WTC11 (cell line): ENCODE measurements around the gene DMRTB1. TPM values are rescaled to one million over a fixed set of nuclear protein-coding genes. Genes with fewer than 3 reads are reported as not detected.

ENCODE experiments used
- ATAC-seq: fragments of 200-7000 bp; cut with Tn5 transposase; 2 replicates; pipeline ENCODE4 v1.10.0; 2021; ENCODE audit warnings: mild to moderate bottlenecking, moderate library complexity
- CTCF ChIA-PET: fragments of 300-600 bp; sonication (Branson Sonifier 250); formaldehyde crosslinking; loops from one replicate; lab custom pipeline; 2021; ENCODE audit warnings: antibody characterized with exemption; lab: Charles Lee
- POLR2A ChIA-PET: fragments of 350-600 bp; sonication (Branson Sonifier 250); formaldehyde crosslinking; loops from one replicate; lab custom pipeline; 2021; ENCODE audit warnings: antibody characterized with exemption; lab: Charles Lee
- DNase-seq: peaks from one replicate; pipeline ENCODE4 v3.0.0; 2021; ENCODE audit warnings: low spot score
- H3K27ac Mint-ChIP-seq: 2 replicates; pipeline ENCODE4 v1.8.0; 2021; ENCODE audit warnings: mixed read lengths
- H3K27me3 Mint-ChIP-seq: 2 replicates; pipeline ENCODE4 v1.8.0; 2021; ENCODE audit warnings: low read depth, mild to moderate bottlenecking, moderate library complexity, mixed read lengths
- H3K36me3 Mint-ChIP-seq: 2 replicates; pipeline ENCODE4 v1.8.0; 2021; ENCODE audit warnings: mixed read lengths
- H3K4me1 Mint-ChIP-seq: 2 replicates; pipeline ENCODE4 v1.8.0; 2022; ENCODE audit warnings: mixed read lengths
- H3K4me3 Mint-ChIP-seq: 2 replicates; pipeline ENCODE4 v1.8.0; 2021; ENCODE audit warnings: mild to moderate bottlenecking, moderate library complexity, mixed read lengths
- H3K9me3 Mint-ChIP-seq: 2 replicates; pipeline ENCODE4 v1.8.0; 2021; ENCODE audit warnings: mixed read lengths
- ATF2 ChIP-seq: sonication (generic); formaldehyde crosslinking; IDR thresholded peaks from 2 replicates; pipeline ENCODE4 v1.8.1; 2022; ENCODE audit warnings: low read depth, missing genetic modification reagents, borderline replicate concordance
- CREM ChIP-seq: sonication (generic); formaldehyde crosslinking; IDR thresholded peaks from 2 replicates; pipeline ENCODE4 v1.8.1; 2022; ENCODE audit warnings: mild to moderate bottlenecking, missing genetic modification reagents, moderate library complexity
- ERG ChIP-seq: fragments of 250-450 bp; sonication (Bioruptor Pico); IDR thresholded peaks from 2 replicates; pipeline ENCODE4 v1.8.0; 2021; ENCODE audit warnings: mild to moderate bottlenecking
- ESRRA ChIP-seq: sonication (generic); formaldehyde crosslinking; IDR thresholded peaks from 2 replicates; pipeline ENCODE4 v1.8.1; 2022; ENCODE audit warnings: mild to moderate bottlenecking, missing genetic modification reagents, borderline replicate concordance
- FOXP1 ChIP-seq: sonication (generic); formaldehyde crosslinking; IDR thresholded peaks from 2 replicates; pipeline ENCODE4 v1.8.0; 2022; ENCODE audit warnings: missing genetic modification reagents, mild to moderate bottlenecking, moderate library complexity, borderline replicate concordance
- GRHL2 ChIP-seq: fragments of 250-450 bp; sonication (Bioruptor Pico); IDR thresholded peaks from 2 replicates; pipeline ENCODE4 v1.8.0; 2022; ENCODE audit warnings: mild to moderate bottlenecking, moderate library complexity; ENCODE audit not compliant: insufficient replicate concordance, severe bottlenecking
- GTF2I ChIP-seq: fragments of 250-450 bp; sonication (Bioruptor Pico); conservative IDR thresholded peaks from 2 replicates; pipeline ENCODE4 v1.4.0; 2021; ENCODE audit warnings: mild to moderate bottlenecking
- HMGA2 ChIP-seq: fragments of 250-450 bp; sonication (Bioruptor Pico); IDR thresholded peaks from 2 replicates; pipeline ENCODE4 v1.4.0; 2021; ENCODE audit warnings: mild to moderate bottlenecking, moderate library complexity
- MLX ChIP-seq: sonication (generic); formaldehyde crosslinking; IDR thresholded peaks from 2 replicates; pipeline ENCODE4 v1.8.1; 2023; ENCODE audit warnings: mild to moderate bottlenecking, missing genetic modification reagents, moderate library complexity
- MXD4 ChIP-seq: fragments of 250-450 bp; sonication (Bioruptor Pico); IDR thresholded peaks from 2 replicates; pipeline ENCODE4 v1.8.0; 2021; ENCODE audit warnings: mild to moderate bottlenecking, moderate library complexity, borderline replicate concordance
- MYBL2 ChIP-seq: sonication (generic); formaldehyde crosslinking; IDR thresholded peaks from 2 replicates; pipeline ENCODE4 v1.8.1; 2023; ENCODE audit warnings: mild to moderate bottlenecking, moderate library complexity, missing genetic modification reagents
- NFATC4 ChIP-seq: fragments of 250-450 bp; sonication (Bioruptor Pico); IDR thresholded peaks from 2 replicates; pipeline ENCODE4 v1.9.0; 2021; ENCODE audit warnings: mild to moderate bottlenecking
- OVOL2 ChIP-seq: fragments of 250-450 bp; sonication (Bioruptor Pico); IDR thresholded peaks from 2 replicates; pipeline ENCODE4 v1.9.0; 2021; ENCODE audit warnings: mild to moderate bottlenecking, borderline replicate concordance
- TEAD4 ChIP-seq: sonication (generic); formaldehyde crosslinking; IDR thresholded peaks from 2 replicates; pipeline ENCODE4 v1.8.0; 2022; ENCODE audit warnings: mild to moderate bottlenecking, missing genetic modification reagents
- TP53 ChIP-seq: sonication (generic); formaldehyde crosslinking; IDR thresholded peaks from 2 replicates; pipeline ENCODE4 v1.8.1; 2023; ENCODE audit warnings: mild to moderate bottlenecking, missing genetic modification reagents
- ZNF232 ChIP-seq: sonication (generic); formaldehyde crosslinking; IDR thresholded peaks from 2 replicates; pipeline ENCODE4 v1.8.0; 2022; ENCODE audit warnings: mild to moderate bottlenecking, missing genetic modification reagents
- ZNF396 ChIP-seq: fragments of 250-450 bp; sonication (Bioruptor Pico); IDR thresholded peaks from 2 replicates; pipeline ENCODE4 v1.8.0; 2021; ENCODE audit warnings: mild to moderate bottlenecking, moderate library complexity, borderline replicate concordance
- total RNA-seq: library from RNA; stranded (reverse); gene quantifications from 3 replicates; pipeline ENCODE4 v1.2.3, GENCODE V29; 2021
- TF ChIP-seq, protein P1 (sequence below): sonication (generic); formaldehyde crosslinking; IDR thresholded peaks from 2 replicates; pipeline ENCODE4 v1.8.0; 2023; ENCODE audit warnings: missing genetic modification reagents
- TF ChIP-seq, protein P2 (sequence below): fragments of 250-450 bp; sonication (Bioruptor Pico); conservative IDR thresholded peaks from 2 replicates; pipeline ENCODE4 v1.9.0; 2021; ENCODE audit warnings: mild to moderate bottlenecking
- TF ChIP-seq, protein P3 (sequence below): sonication (generic); formaldehyde crosslinking; conservative IDR thresholded peaks from 2 replicates; pipeline ENCODE4 v1.8.1; 2022; ENCODE audit warnings: mild to moderate bottlenecking, missing genetic modification reagents
- TF ChIP-seq, protein P4 (sequence below): fragments of 250-450 bp; sonication (Bioruptor Pico); IDR thresholded peaks from 2 replicates; pipeline ENCODE4 v1.9.0; 2021; ENCODE audit warnings: mild to moderate bottlenecking
- TF ChIP-seq, protein P5 (sequence below): fragments of 250-450 bp; sonication (Bioruptor Pico); IDR thresholded peaks from 2 replicates; pipeline ENCODE4 v2.1.2; 2022; ENCODE audit warnings: mild to moderate bottlenecking, moderate library complexity

DMRTB1 gene
- total RNA-seq, 1 experiment from 2014 or later, result 0.17 TPM

DNA sequence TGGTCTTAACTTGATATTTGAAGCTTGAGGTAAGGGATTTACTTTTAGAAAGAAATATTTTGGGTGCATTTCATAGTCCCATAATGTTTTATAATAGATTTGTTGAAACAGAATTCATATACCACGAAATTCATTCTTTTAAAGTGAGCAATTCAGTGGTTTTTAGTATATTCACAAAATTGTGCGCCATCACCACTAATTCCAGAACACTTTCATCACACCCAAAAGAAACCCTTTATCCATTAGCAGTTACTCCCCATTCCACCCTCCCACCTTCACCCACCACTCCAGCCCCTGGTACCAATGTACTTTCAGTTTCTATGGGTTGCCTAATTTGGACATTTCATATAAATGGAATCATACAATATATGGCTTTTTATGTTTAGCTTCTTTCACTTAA, 38.9 kb upstream of the DMRTB1 start:
- POLR2A ChIA-PET, result no interaction called here
- H3K27ac Mint-ChIP-seq, result no peak overlapping the region
- peaks cover 44% of the 10 kb centered on the region for H3K9me3 Mint-ChIP-seq
- peaks cover 20% of the 10 kb centered on the region for H3K27me3 Mint-ChIP-seq
- ATAC-seq (no peak), DNase-seq (no peak)
- peaks cover 44% of the 10 kb centered on the region for H3K36me3 Mint-ChIP-seq
- H3K4me3 Mint-ChIP-seq, result no peak overlapping the region
- H3K4me1 Mint-ChIP-seq, result peaks cover 43% of the 10 kb centered on the region
- CTCF ChIA-PET, result no interaction called here
- TF ChIP-seq, protein P1, sequence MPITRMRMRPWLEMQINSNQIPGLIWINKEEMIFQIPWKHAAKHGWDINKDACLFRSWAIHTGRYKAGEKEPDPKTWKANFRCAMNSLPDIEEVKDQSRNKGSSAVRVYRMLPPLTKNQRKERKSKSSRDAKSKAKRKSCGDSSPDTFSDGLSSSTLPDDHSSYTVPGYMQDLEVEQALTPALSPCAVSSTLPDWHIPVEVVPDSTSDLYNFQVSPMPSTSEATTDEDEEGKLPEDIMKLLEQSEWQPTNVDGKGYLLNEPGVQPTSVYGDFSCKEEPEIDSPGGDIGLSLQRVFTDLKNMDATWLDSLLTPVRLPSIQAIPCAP (CRISPR knock-in tag), result no peak
- TF ChIP-seq MYBL2 (CRISPR knock-in tag), result no peak
- TF ChIP-seq, protein P2, sequence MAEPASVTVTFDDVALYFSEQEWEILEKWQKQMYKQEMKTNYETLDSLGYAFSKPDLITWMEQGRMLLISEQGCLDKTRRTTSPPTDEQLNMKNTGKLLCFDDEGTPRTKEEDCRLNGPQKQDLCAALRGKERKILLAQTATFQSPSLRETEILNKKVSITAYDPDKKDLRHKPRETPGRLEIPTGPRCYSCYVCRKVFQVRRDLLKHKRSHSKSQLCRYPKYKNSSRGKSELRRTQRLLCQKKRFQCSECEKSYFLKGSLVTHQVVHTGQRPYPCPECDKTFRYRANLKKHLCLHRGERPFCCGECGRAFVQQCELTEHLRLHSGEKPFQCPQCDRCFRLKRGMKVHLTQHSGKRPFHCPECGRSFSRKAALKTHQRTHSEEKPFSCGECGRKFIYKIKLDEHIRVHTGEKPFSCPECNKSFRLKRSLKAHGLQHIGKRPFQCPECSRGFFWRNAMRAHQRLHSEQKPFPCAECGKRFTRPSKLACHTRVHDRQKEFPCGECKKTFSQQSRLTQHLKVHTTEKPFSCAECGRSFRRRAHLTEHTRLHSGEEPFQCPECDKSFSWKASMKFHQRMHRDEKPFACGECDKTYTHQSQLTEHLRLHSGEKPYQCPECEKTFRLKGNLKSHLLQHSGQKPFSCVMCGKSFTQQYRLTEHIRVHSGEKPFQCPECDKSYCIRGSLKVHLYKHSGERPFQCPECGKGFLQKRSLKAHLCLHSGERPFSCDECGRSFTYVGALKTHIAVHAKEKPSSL (CRISPR knock-in tag), result no peak

DNA sequence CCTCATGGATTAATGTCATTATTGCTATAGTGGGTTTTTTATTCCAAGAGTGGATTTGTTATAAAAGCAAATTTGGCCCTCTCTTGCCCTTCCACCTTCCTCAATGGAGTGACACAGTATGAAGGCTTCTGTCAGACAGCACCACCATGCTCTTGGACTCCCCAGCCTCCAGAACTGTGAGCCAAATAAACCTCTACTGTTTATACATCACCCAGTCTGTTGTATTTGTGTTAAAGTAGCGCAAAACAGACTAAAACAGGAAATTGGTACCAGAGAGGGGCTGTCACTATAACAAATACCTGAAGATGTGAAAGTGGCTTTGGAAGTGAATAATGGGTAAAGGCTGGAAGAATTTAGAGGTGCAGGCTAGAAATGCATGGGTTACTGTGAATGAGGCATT, 38.0 kb upstream of the DMRTB1 start:
- Mint-ChIP-seq H3K4me3 (no peak overlapping the region), H3K27ac (no peak overlapping the region), H3K9me3 (peaks cover 50% of the 10 kb centered on the region), H3K27me3 (peaks cover 24% of the 10 kb centered on the region), H3K4me1 (peaks cover 40% of the 10 kb centered on the region), H3K36me3 (peaks cover 51% of the 10 kb centered on the region)
- TF ChIP-seq OVOL2 (CRISPR knock-in tag) (no peak), GTF2I (CRISPR knock-in tag) (no peak), TP53 (CRISPR knock-in tag) (no peak), MLX (CRISPR knock-in tag) (no peak), HMGA2 (CRISPR knock-in tag) (no peak), MXD4 (CRISPR knock-in tag) (no peak), ESRRA (CRISPR knock-in tag) (no peak)
- TF ChIP-seq, protein P3, sequence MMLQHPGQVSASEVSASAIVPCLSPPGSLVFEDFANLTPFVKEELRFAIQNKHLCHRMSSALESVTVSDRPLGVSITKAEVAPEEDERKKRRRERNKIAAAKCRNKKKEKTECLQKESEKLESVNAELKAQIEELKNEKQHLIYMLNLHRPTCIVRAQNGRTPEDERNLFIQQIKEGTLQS, result no peak
- TF ChIP-seq, protein P4, sequence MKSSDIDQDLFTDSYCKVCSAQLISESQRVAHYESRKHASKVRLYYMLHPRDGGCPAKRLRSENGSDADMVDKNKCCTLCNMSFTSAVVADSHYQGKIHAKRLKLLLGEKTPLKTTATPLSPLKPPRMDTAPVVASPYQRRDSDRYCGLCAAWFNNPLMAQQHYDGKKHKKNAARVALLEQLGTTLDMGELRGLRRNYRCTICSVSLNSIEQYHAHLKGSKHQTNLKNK, result no peak
- DNase-seq, result no peak
- POLR2A ChIA-PET, result no interaction called here
- no peak for ATAC-seq
- CTCF ChIA-PET, result interaction anchor here (0.6 kb wide), 1 partner anchor 11 kb away, joined by 4 read pairs; no protein-coding TSS in a partner anchor

DNA sequence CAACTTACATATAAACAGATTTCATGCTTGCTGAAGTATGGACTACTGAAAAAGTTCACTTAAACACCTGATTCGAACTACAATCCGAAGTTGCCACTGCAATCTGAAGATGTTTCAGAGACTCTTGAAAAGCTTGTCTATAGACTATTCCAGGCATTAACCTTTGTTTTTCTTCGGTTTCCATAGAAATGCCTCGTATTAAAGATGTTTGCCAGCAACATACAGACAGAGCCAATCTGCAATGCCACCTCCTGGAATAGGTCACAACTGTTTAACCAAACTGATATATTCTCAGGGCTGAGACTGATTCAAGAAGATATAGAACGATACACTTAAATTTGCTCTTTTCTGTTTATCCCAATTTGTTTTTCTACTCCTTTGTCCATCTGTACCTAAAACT, 28.9 kb upstream of the DMRTB1 start:
- H3K4me1 Mint-ChIP-seq, result peaks cover 85% of the 10 kb centered on the region
- POLR2A ChIA-PET, result interaction anchor here (0.7 kb wide), 1 partner anchor 35 kb away, joined by 3 read pairs; no protein-coding TSS in a partner anchor
- no peak for TF ChIP-seq ZNF396
- TF ChIP-seq FOXP1 (CRISPR knock-in tag), result no peak
- no peak for TF ChIP-seq GRHL2 (CRISPR knock-in tag)
- no peak for TF ChIP-seq ATF2 (CRISPR knock-in tag)
- no peak for TF ChIP-seq TEAD4 (CRISPR knock-in tag)
- TF ChIP-seq ERG (CRISPR knock-in tag), result no peak
- no peak for TF ChIP-seq ZNF232 (CRISPR knock-in tag)
- TF ChIP-seq, protein P5, sequence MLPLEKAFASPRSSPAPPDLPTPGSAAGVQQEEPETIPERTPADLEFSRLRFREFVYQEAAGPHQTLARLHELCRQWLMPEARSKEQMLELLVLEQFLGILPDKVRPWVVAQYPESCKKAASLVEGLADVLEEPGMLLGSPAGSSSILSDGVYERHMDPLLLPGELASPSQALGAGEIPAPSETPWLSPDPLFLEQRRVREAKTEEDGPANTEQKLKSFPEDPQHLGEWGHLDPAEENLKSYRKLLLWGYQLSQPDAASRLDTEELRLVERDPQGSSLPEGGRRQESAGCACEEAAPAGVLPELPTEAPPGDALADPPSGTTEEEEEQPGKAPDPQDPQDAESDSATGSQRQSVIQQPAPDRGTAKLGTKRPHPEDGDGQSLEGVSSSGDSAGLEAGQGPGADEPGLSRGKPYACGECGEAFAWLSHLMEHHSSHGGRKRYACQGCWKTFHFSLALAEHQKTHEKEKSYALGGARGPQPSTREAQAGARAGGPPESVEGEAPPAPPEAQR, result no peak
- no peak for TF ChIP-seq NFATC4 (CRISPR knock-in tag)
- TF ChIP-seq CREM, result no peak

More for the DNA sequence above, 28.9 kb upstream of the DMRTB1 start:
- Mint-ChIP-seq H3K9me3 (peaks cover 32% of the 10 kb centered on the region), H3K27me3 (peaks cover 33% of the 10 kb centered on the region), H3K27ac (peak overlapping the region; percentile 99), H3K36me3 (peaks cover 33% of the 10 kb centered on the region), H3K4me3 (peak overlapping the region; percentile 52)
- ATAC-seq (peak; percentile 9; the same call in 1 of the 2 replicates), DNase-seq (no peak)
- CTCF ChIA-PET, result interaction anchor here (0.7 to 3.1 kb wide), 8 partner anchors 14 to 152 kb away, joined by 3 to 13 read pairs (median 4); no protein-coding TSS in a partner anchor
